HG03039 (cell line): ENCODE results near the gene ZNF784.
"Not testable (repeated sequence)": the region's sequence is repeated elsewhere in the genome, so short reads cannot be mapped to it uniquely, and the experiment has no call there.

Experiments
- ATAC-seq: cut with Tn5 transposase; IDR thresholded peaks from one replicate; pipeline ENCODE4 v1.9.1; 2021; ENCODE audit warnings: mild to moderate bottlenecking, moderate library complexity; ENCODE audit not compliant: unreplicated experiment

ZNF784 gene

GRCh38 chr19:55586976-55587668 lies 37.2 kb downstream of the ZNF784 start:
- ATAC-seq, result no peak

- ATAC-seq, result no peak
These were observed 38.6 kb downstream of the ZNF784 start for GRCh38 chr19:55585658-55586339.

DNA sequence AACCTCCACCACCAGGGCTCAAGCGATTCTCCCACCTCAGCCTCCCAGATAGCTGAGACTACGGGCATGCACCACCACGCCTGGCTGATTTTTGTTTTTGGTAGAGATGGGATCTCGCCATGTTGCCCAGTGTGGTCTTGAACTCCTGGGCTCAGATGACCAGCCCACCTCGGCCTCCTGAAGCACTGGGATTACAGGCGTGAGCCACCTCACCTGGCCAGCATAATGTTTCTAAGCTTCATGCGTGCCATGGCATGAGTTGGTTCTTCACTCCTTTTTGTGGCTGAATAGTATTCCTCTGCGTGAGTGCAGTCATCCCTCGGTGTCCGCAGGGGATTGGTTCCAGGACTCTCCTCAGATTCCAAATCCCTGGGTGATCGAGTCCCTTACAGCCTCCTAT lies 39.5 kb downstream of the ZNF784 start:
- ATAC-seq, result no peak

- ATAC-seq, result not testable (repeated sequence)
These were observed 40.5 kb downstream of the ZNF784 start for GRCh38 chr19:55583897-55584296.

DNA sequence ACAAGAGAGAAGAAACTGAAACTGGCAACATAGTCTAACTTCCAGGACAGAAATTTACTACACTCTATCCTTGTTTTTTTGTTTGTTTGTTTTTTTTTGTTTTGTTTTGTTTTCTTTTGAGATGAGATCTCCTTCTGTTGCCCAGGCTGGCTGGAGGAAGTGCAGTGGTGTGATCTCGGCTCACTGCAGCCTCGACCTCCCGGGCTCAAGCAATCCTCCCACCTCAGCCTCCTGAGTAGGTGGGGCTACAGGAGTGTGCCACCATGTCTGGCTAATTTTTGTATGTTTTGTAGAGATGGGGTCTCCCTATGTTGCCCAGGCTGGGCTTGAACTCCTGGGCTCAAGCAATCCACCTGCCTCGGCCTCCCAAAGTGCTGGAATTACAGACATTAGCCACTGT lies 42.1 kb downstream of the ZNF784 start:
- ATAC-seq, result not testable (repeated sequence)

GRCh38 chr19:55581823-55582223 lies 42.5 kb downstream of the ZNF784 start:
- no peak for ATAC-seq

DNA sequence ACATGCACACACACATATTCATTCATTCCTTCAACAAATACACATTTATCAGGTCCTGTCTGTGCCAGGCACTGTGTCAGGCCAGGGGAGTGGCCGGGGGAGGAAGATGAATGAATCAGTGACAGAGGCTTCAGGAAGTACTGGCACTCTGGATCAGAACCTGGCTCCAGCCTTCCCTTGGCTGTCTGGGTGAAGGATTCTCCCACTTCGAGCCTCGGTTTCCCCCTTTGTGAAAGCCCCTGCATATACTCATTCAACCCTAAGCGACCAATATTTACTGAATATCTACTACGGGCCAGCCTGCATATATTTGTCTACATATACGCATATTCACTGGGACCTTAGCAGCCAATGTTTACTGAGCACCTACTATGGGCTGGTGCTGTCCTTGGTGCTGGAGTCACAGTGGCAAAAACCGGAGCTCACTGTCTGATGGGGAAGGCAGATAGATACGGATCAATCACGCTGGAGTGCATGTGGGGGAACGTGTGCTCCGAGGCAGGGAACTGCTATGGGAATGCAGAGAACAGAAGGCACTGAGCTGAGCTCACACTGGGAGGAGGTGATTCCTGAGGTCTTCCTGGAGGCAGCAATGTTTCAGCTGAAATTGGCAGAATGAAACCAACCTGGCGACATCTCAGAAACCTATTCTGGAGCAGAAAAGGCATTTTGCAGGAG lies 43.1 kb downstream of the ZNF784 start:
- no peak for ATAC-seq

- peak; percentile 49 for ATAC-seq
These were observed 43.7 kb downstream of the ZNF784 start, which contains the start of gene ZNF579 for GRCh38 chr19:55580628-55581144. Gene ZNF579, minus strand, starts transcription at chr19:55580848. Its CDS starts 1,209 bp downstream, at chr19:55579639.

- no peak for ATAC-seq
These were observed 44.4 kb downstream of the ZNF784 start for GRCh38 chr19:55579766-55580621.

GRCh38 chr19:55578761-55579747 lies 45.3 kb downstream of the ZNF784 start:
- ATAC-seq, result no peak

DNA sequence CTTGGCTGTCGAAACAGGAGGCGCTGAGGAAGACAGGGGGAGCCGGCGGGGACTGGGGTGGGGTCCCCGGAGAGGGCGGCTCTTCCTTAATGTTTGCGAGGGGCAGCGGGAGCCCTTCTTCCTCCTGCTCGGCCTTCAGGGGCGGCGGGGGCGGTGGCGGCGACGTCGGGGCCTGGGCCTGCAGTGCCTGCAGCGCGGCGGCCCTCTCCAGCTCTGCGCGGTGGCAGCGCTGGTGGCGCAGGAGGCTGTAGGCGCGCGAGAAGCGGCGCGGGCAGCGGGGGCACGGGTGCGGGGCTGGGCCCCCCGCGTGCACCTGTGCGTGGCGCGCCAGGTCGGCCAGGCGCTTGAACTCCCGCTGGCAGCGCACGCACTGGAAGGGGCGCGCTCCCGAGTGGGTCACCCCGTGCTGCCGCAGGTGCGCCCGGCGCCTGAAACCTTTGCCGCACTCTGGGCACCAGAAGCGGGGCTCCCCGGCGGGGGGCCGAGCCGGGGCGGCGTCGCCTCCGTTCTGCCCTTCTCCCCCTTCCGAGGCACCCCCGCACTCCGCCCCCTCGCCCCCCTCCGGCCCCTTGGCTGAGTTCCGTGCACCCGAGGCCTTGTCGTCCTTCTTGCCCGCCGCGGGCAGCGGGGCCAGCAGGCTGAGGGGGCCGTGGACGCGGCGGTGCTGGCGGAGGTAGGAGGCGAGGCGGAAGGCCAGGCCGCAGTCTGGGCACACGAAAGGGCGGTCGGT lies 46.2 kb downstream of the ZNF784 start:
- no peak for ATAC-seq

DNA sequence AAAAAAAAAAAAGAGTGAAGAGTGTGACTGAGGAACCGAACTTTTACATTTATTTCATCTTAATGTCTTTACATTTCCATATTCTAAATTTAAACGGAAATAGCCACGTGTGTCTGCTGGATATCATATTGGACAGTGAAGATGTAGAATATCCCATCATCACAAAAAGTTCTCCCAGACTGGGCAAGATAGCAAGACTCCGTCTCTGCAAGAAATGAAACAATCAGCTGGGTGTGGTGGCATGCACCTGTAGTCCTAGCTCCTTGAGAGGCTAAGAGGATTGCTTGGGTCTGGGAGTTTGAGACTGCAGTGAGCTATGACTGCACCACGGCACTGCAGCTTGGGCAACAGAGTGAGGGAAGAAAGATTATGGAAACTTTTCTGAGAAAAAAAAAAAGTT lies 47.6 kb downstream of the ZNF784 start:
- no peak for ATAC-seq

- not testable (repeated sequence) for ATAC-seq
These were observed 50.4 kb downstream of the ZNF784 start for GRCh38 chr19:55573929-55574328.
